Immature natural killer cell (primary cell): ENCODE data around the gene TDP1. TPM values are rescaled to one million over a fixed set of nuclear protein-coding genes. Genes with fewer than 3 reads are reported as not detected.
A peak's percentile ranks its signal among the peaks of the same experiment; 100 is the strongest.

Source experiments
- DNase-seq, 3 donors: peaks; one replicate each; pipeline ENCODE4 v3.0.0; 2022; ENCODE audit warnings: mixed read lengths in 1 of 3
- H3K27ac Mint-ChIP-seq, 6 donors: one replicate each; pipeline ENCODE4 v1.8.0; 2020; ENCODE audit warnings: mixed read lengths in 6 of 6, mild to moderate bottlenecking in 5 of 6, inconsistent platforms in 4 of 6, moderate library complexity in 3 of 6
- H3K27me3 Mint-ChIP-seq, 3 donors: one replicate each; pipeline ENCODE4 v1.8.0; 2020 to 2021; ENCODE audit warnings: low read depth in 3 of 3, mild to moderate bottlenecking in 3 of 3, mixed read lengths in 3 of 3, moderate library complexity in 3 of 3, inconsistent platforms in 1 of 3
- H3K36me3 Mint-ChIP-seq, 3 donors: one replicate each; pipeline ENCODE4 v1.8.0; 2020; ENCODE audit warnings: mixed read lengths in 3 of 3, inconsistent platforms in 2 of 3, mild to moderate bottlenecking in 2 of 3
- H3K4me1 Mint-ChIP-seq, 2 donors: one replicate each; pipeline ENCODE4 v1.8.0; 2020; ENCODE audit warnings: inconsistent platforms in 2 of 2, mild to moderate bottlenecking in 2 of 2, mixed read lengths in 2 of 2, moderate library complexity in 1 of 2
- H3K4me3 Mint-ChIP-seq, 5 donors: one replicate each; pipeline ENCODE4 v1.8.0; 2020; ENCODE audit warnings: mild to moderate bottlenecking in 5 of 5, mixed read lengths in 5 of 5, inconsistent platforms in 3 of 5, moderate library complexity in 3 of 5
- H3K9me3 Mint-ChIP-seq, 6 donors: one replicate each; pipeline ENCODE4 v1.8.0; 2020; ENCODE audit warnings: mild to moderate bottlenecking in 6 of 6, mixed read lengths in 6 of 6, inconsistent platforms in 4 of 6, moderate library complexity in 3 of 6
- polyA plus RNA-seq, 3 donors: library from polyadenylated mRNA; unstranded; fragments of 300-500 nt; fragmentation: Illumina TruSeq; gene quantifications; one replicate each; pipeline ENCODE4 v1.2.3, GENCODE V29; 2021

Gene TDP1
- polyA plus RNA-seq, 3 donors from 2014 or later, result 25.8 to 31.4 (median 27.0) TPM

DNA sequence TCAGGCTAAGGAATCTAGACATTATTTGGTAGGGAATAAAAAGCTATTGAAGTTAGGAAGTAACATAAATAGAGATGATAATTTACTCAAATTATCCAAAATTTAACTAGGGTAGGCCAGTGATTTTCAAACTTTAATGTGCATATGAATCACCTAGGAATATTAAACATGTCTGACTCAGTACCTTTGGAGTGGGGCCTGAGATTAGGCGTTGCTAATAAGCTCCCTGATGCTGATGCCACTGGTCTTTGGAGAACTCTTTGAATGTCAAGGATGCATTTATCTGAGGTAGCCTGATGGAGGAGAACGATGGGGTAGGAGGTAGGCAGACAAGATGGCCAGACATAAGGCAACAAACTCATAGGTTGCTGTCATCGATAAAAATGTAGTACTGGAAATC, 34.4 kb upstream of the TDP1 start:
- Mint-ChIP-seq H3K27ac (peak overlapping the region in 2 of 6 donors; percentile 42 to 82), H3K4me3 (peak overlapping the region in 1 of 5 donors; percentile 39), H3K9me3 (no peaks in the 10 kb centered on the region), H3K36me3 (peaks cover 0 to 4% (median 0%) of the 10 kb centered on the region in 3 donors), H3K27me3 (peaks cover 0 to 4% (median 2%) of the 10 kb centered on the region in 3 donors), H3K4me1 (peaks cover 15 to 28% of the 10 kb centered on the region in 2 donors)
- DNase-seq, result no peak

DNA sequence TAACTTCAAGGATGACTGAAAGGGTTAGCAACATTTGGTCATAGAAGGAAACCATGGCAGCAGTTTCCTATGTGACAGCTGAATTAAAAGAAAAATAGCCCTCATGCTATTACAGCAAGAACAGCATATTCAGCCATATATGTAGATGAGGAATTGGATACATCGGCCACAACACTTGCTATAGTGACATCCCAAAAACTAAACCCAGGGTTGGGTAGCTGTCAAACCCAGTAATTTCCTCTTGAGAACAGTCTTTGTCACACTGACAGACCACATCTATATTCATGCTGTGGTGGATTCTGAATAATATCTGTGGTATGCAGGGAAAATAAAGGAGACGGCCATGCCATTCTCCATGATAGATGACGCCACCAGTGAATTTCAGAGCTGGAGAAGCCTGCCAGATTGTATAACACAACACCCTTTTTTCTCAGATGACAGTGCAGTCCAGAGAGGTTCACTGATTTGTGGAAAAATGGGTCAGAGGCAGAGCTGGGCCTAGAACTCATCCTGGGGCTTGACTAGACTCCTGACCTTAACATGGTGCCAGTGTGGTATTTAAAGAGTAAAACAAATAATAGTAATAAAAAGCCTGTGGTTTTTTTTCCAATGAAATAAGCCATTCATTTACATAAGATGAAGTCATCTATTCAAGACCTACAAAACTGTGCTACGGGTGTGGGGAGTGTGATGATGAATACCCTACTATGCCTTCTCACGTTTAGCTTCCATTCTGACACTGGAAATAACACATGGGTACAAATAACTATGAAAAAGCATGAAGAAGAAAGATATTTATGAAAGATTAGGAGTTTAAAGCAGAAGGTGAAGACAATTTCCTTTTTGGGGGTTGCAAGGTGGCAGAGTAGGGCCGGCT, 33.5 kb upstream of the TDP1 start:
- H3K27me3 Mint-ChIP-seq, result peaks cover 0 to 2% (median 2%) of the 10 kb centered on the region in 3 donors
- peak overlapping the region in 3 of 6 donors; percentile 2 to 59 (median 22) for H3K27ac Mint-ChIP-seq

DNA sequence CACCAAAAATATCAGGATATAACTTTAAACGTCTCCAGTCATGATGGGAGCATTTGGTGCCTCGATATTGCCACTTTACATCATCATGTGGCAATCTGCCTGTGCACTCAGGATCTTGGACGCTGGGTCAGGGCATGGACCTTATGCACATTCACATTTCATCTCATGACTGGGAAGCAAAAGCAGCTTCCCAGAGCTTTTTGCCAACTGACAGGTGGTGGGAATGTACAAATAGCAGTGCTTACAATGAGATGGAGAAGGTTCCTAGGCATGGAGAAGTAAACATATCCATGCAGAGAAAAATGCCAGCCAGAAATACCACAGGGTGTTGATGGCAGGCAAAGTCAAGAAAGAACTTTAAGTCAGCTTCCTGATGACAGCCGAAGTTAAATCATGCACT, 31.5 kb upstream of the TDP1 start:
- no peaks in the 10 kb centered on the region for H3K36me3 Mint-ChIP-seq
- DNase-seq, result no peak
- H3K27ac Mint-ChIP-seq, result no peak overlapping the region
- H3K4me3 Mint-ChIP-seq, result no peak overlapping the region
- H3K4me1 Mint-ChIP-seq, result peaks cover 15 to 28% of the 10 kb centered on the region in 2 donors
- H3K9me3 Mint-ChIP-seq, result no peaks in the 10 kb centered on the region
- H3K27me3 Mint-ChIP-seq, result no peaks in the 10 kb centered on the region

More for the DNA sequence above, 33.5 kb upstream of the TDP1 start:
- H3K9me3 Mint-ChIP-seq, result no peaks in the 10 kb centered on the region
- H3K4me3 Mint-ChIP-seq, result peak overlapping the region in 3 of 5 donors; percentile 0 to 18 (median 4)
- peaks cover 0 to 4% (median 0%) of the 10 kb centered on the region in 3 donors for H3K36me3 Mint-ChIP-seq
- peaks cover 15 to 28% of the 10 kb centered on the region in 2 donors for H3K4me1 Mint-ChIP-seq
- DNase-seq, result peak in 1 of 3 donors; percentile 6

DNA sequence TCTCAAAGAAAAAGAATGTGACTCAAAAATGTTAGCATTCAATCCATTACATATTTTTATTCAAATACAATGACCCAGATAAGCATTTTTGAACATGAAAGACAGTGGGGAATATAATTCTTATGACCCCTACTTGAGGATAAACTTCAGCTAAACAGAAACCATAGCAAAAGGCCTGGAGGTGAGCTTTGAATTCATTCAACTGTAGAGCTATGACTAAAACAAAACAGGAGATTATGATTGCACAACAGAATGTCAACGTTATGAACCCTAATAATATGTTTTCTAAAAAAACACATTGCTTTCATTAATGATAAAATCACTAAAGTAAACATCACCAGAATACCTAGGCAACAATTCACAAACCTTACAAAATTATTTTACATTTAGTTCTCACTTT, 29.0 kb upstream of the TDP1 start:
- H3K4me3 Mint-ChIP-seq, result no peak overlapping the region
- no peak for DNase-seq
- no peaks in the 10 kb centered on the region for H3K9me3 Mint-ChIP-seq
- H3K27ac Mint-ChIP-seq, result no peak overlapping the region
- H3K4me1 Mint-ChIP-seq, result peaks cover 11 to 18% of the 10 kb centered on the region in 2 donors
- peaks cover 6 to 9% (median 8%) of the 10 kb centered on the region in 3 donors for H3K36me3 Mint-ChIP-seq
- no peaks in the 10 kb centered on the region for H3K27me3 Mint-ChIP-seq

- H3K27me3 Mint-ChIP-seq, result no peaks in the 10 kb centered on the region
- no peak overlapping the region for H3K27ac Mint-ChIP-seq
Observed at GRCh38 chr14:89927186-89927865, 28.4 kb upstream of the TDP1 start.

GRCh38 chr14:89933002-89933401, 22.7 kb upstream of the TDP1 start:
- no peak overlapping the region for H3K27ac Mint-ChIP-seq
- H3K36me3 Mint-ChIP-seq, result peaks cover 9 to 13% (median 9%) of the 10 kb centered on the region in 3 donors
- no peak for DNase-seq
- H3K27me3 Mint-ChIP-seq, result no peaks in the 10 kb centered on the region
- no peak overlapping the region for H3K4me3 Mint-ChIP-seq
- H3K9me3 Mint-ChIP-seq, result no peaks in the 10 kb centered on the region
- H3K4me1 Mint-ChIP-seq, result no peaks in the 10 kb centered on the region

More at GRCh38 chr14:89927186-89927865, 28.4 kb upstream of the TDP1 start:
- Mint-ChIP-seq H3K36me3 (peaks cover 6 to 9% (median 8%) of the 10 kb centered on the region in 3 donors), H3K4me1 (peaks cover 6 to 12% of the 10 kb centered on the region in 2 donors), H3K4me3 (no peak overlapping the region), H3K9me3 (no peaks in the 10 kb centered on the region)
- DNase-seq, result no peak

DNA sequence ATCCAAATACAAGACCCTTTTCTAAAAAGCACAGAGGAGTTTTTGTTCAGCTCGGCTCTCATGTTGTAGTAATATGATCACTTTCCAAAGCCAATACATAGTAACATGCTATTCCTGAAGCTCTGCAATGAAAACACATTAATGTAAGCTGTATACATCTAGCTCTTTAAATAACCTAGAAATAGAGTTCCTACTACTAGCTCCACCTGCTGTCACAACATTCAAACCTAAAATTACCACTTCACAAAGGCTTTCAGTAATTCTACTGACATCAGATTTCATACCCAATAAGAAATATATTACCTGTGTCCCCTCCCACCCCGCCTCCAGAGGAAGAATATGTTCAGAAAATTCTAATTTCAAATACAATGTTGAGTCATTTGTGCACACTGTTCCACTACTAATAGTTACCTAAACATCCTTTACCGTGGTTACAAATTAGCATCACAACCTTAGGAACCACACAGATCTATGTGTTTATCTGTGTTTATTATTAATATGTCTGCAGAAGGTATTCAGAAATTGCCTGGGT, 19.0 kb upstream of the TDP1 start:
- Mint-ChIP-seq H3K27me3 (peaks cover 0 to 2% (median 0%) of the 10 kb centered on the region in 3 donors), H3K4me1 (no peaks in the 10 kb centered on the region), H3K27ac (no peak overlapping the region), H3K36me3 (peaks cover 0 to 4% (median 3%) of the 10 kb centered on the region in 3 donors), H3K9me3 (no peaks in the 10 kb centered on the region), H3K4me3 (no peak overlapping the region)
- DNase-seq, result no peak

DNA sequence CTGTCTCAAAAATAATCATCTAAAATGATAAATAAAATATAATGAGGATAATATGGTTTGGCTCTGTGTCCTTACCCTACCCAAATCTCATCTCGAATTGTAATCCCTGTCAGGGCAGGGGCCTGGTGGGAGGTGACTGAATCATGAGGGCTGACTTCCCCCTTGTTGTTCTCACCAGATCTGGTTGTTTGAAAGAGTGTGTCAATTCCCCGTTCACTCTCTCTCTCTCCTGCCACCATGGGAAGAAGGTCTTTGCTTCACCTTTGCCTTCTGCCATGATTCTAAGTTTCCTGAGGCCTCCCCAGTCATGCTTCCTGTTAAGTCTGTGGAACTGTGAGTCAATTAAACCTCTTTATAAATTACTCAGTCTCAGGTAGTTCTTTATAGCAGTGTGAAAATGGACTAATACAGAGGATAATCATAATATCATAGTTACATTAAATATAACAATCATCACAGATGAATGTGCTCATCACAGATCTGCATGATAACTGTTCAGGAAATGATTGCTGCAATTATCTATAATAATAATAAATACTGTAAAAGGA, 13.8 kb upstream of the TDP1 start:
- H3K9me3 Mint-ChIP-seq, result no peaks in the 10 kb centered on the region
- H3K27ac Mint-ChIP-seq, result no peak overlapping the region
- H3K27me3 Mint-ChIP-seq, result peaks cover 3 to 6% (median 3%) of the 10 kb centered on the region in 3 donors
- no peaks in the 10 kb centered on the region for H3K36me3 Mint-ChIP-seq
- no peaks in the 10 kb centered on the region for H3K4me1 Mint-ChIP-seq
- no peak for DNase-seq
- no peak overlapping the region for H3K4me3 Mint-ChIP-seq

DNA sequence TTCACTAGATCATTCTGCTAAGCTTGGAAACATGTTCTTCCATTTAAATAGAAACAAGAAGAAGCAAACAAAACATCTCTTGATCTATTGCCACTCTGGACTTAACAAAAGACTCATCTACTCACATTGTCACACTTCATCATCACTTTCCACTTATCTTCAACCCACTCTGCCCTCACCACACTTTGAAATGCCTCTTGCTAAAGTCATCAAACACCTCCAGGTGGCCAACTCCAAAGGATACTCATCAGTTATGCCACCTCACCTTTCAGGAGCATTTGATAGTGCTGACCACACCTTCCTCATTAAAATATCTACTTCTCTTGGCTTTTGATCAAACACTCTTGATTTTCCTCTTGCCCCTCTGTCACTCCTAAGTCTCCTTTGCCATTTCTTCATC, 8.4 kb upstream of the TDP1 start:
- no peak for DNase-seq
- Mint-ChIP-seq H3K36me3 (peaks cover 7 to 19% (median 12%) of the 10 kb centered on the region in 3 donors), H3K27me3 (peaks cover 3 to 4% (median 3%) of the 10 kb centered on the region in 3 donors), H3K9me3 (no peaks in the 10 kb centered on the region), H3K4me1 (no peaks in the 10 kb centered on the region), H3K4me3 (no peak overlapping the region), H3K27ac (no peak overlapping the region)

GRCh38 chr14:89952576-89952975, 3.2 kb upstream of the TDP1 start:
- H3K4me1 Mint-ChIP-seq, result peaks cover 30 to 39% of the 10 kb centered on the region in 2 donors
- H3K27ac Mint-ChIP-seq, result no peak overlapping the region
- H3K4me3 Mint-ChIP-seq, result peak overlapping the region in 1 of 5 donors; percentile 97
- peaks cover 7 to 19% (median 12%) of the 10 kb centered on the region in 3 donors for H3K36me3 Mint-ChIP-seq
- no peaks in the 10 kb centered on the region for H3K9me3 Mint-ChIP-seq
- H3K27me3 Mint-ChIP-seq, result peaks cover 11 to 21% (median 21%) of the 10 kb centered on the region in 3 donors
- no peak for DNase-seq

DNA sequence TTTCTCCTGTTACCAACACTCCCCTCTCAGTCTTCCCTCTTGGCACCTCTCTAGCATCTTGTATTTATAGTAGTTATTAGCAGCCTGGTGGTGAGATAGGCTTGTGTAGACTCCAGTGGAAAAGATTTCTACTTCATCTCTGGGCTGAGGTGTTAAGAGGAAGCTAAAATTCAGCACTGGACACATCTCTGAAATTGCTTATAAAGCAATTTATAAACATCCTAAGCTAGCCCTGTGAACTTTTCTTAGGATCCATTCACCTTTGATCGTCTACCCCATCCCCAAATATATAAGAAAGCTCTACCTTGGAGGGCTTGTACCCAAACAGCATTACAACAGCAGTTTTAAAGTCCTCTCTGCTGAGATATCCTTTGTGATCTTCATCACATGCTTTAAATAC, 2.1 kb upstream of the TDP1 start:
- no peak for DNase-seq
- Mint-ChIP-seq H3K27ac (peak overlapping the region in 4 of 6 donors; percentile 14 to 96 (median 90)), H3K4me3 (peak overlapping the region; percentile 91 to 99 (median 96)), H3K36me3 (peaks cover 3 to 14% (median 10%) of the 10 kb centered on the region in 3 donors), H3K27me3 (peaks cover 11 to 21% (median 21%) of the 10 kb centered on the region in 3 donors), H3K9me3 (no peaks in the 10 kb centered on the region), H3K4me1 (peaks cover 40 to 49% of the 10 kb centered on the region in 2 donors)

DNA sequence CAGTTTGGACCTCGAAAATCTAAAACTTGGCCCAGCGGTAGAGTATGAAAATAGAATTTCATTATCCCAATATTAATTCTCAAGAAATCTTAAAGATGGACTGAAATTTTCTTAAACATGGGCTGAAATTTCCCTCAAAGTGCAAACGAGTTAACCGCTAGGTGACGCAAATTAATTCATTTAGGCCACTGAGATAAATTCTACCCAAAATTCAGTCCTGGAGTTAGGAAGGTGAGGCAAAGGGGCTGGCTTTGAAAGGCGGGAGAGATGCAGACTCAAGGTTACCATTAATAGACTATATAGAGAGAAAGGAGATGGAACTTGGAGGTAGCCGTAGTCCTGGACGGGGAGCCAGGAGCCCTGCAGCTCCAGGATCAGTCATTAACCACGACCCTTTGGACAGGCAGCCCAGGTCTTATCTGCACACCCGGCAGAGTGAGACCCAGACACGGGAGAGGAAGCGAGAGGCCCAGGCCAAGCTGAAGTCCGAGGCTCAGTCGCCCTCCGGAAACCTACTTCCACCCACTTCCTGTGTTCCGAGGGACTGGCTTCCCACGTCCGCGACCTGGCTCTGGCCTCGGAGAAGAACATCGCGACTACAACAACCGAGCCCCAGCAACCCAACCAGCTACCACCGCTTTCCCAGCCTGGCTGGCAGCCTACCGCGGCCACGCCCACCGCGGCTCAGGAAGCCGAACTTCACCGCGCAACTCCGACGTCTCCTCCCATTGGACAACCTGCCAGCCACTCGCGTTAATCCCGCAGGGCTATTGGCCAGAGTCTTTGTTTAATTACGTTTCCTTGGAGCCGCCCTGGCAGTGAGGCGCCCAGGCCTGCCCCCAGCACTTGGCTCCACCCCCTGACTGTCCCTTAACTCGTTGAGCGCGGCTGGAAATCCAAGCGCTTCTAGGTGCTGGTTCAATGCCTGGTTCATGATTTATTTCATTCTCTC, 1.4 kb upstream of the TDP1 start, which contains the start of gene EFCAB11:
Gene EFCAB11 (minus strand): TSS at position 661 of the 952 bp plus-strand sequence. CDS start 70 bp downstream, at position 591.
- H3K4me3 Mint-ChIP-seq, result peak within 1 kb of the TSS; percentile 91 to 99 (median 96)
- no peaks in the 10 kb centered on the region for H3K9me3 Mint-ChIP-seq
- peak within 1 kb of the TSS; percentile 85 to 97 (median 94) for H3K27ac Mint-ChIP-seq
- DNase-seq, result peak; percentile 96 to 97 (median 97)
- peaks cover 0 to 14% (median 8%) of the 10 kb centered on the region in 3 donors for H3K36me3 Mint-ChIP-seq
- H3K4me1 Mint-ChIP-seq, result peaks cover 44 to 57% of the 10 kb centered on the region in 2 donors
- H3K27me3 Mint-ChIP-seq, result peaks cover 11 to 21% (median 21%) of the 10 kb centered on the region in 3 donors
